NCI-H226 (cell line): ENCODE results near the gene FAM241B.

Experiments
- DNase-seq: peaks from one replicate; pipeline ENCODE4 v3.0.0-alpha.2; 2015

Gene FAM241B

GRCh38 chr10:69668721-69669120, 38.7 kb downstream of the FAM241B start:
- DNase-seq: no peak

- DNase-seq: no peak
These were observed 39.4 kb downstream of the FAM241B start for GRCh38 chr10:69669409-69669808.

GRCh38 chr10:69673521-69673920, 43.5 kb downstream of the FAM241B start:
- no peak for DNase-seq

- DNase-seq: no peak
These were observed 44.7 kb downstream of the FAM241B start for GRCh38 chr10:69674786-69675185.

GRCh38 chr10:69676301-69676700, 46.3 kb downstream of the FAM241B start:
- no peak for DNase-seq

GRCh38 chr10:69677985-69678654, 48.1 kb downstream of the FAM241B start:
- DNase-seq: no peak

GRCh38 chr10:69679736-69680135, 49.7 kb downstream of the FAM241B start:
- no peak for DNase-seq

- no peak for DNase-seq
These were observed 50.6 kb downstream of the FAM241B start for GRCh38 chr10:69680610-69681009.

- no peak for DNase-seq
These were observed 51.4 kb downstream of the FAM241B start for GRCh38 chr10:69681436-69681835.

GRCh38 chr10:69682955-69683474, 53.0 kb downstream of the FAM241B start:
- no peak for DNase-seq
